Measurements from ENCODE around the gene CACHD1. TPM values are rescaled to one million over a fixed set of nuclear protein-coding genes. Genes with fewer than 3 reads are reported as not detected.
A peak's percentile ranks its signal among the peaks of the same experiment; 100 is the strongest.

CACHD1 gene
- total and polyA plus RNA-seq, 8 donors, result 1.4 to 22.8 (median 4.8) TPM

DNA sequence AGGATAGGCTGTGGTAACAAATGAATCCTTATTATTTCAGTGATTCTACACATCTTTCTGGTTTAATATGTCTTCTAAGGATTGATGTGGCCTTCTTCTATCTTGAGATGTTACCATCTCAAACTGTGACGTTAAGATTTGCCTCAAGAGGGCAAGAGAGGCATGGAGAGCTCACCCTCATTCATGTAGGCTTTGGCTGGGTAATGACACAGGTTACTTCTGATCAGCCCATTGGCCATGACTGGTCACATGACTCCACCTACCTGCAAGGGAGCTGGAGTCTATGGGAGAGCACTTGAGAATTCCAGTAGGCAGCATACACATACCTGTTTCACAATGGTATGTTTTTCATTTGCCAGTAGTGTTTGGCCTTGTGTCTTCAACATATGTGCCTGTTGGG, 30.0 kb downstream of the CACHD1 start:
- 78 to 92% (median 85%) methylated on average over 1 of the region's 1 CpG for WGBS, 5 donors
- H3K4me3 ChIP-seq, result no peak overlapping the region
- no peaks in the 10 kb centered on the region for H3K36me3 ChIP-seq
- no peaks in the 10 kb centered on the region for H3K27me3 ChIP-seq
- no peaks in the 10 kb centered on the region for H3K9me3 ChIP-seq
- DNase-seq, result no peak
- H3K27ac ChIP-seq, result no peak overlapping the region
- peaks cover 12 to 68% (median 45%) of the 10 kb centered on the region in 4 donors for H3K4me1 ChIP-seq
- TF ChIP-seq EP300 (IDR thresholded peaks at IDR 0.05) (no peak), POLR2A (IDR thresholded peaks at IDR 0.05) (no peak), POLR2AphosphoS5 (IDR thresholded peaks at IDR 0.05) (no peak)
- TF ChIP-seq, protein P1, sequence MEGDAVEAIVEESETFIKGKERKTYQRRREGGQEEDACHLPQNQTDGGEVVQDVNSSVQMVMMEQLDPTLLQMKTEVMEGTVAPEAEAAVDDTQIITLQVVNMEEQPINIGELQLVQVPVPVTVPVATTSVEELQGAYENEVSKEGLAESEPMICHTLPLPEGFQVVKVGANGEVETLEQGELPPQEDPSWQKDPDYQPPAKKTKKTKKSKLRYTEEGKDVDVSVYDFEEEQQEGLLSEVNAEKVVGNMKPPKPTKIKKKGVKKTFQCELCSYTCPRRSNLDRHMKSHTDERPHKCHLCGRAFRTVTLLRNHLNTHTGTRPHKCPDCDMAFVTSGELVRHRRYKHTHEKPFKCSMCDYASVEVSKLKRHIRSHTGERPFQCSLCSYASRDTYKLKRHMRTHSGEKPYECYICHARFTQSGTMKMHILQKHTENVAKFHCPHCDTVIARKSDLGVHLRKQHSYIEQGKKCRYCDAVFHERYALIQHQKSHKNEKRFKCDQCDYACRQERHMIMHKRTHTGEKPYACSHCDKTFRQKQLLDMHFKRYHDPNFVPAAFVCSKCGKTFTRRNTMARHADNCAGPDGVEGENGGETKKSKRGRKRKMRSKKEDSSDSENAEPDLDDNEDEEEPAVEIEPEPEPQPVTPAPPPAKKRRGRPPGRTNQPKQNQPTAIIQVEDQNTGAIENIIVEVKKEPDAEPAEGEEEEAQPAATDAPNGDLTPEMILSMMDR (IDR thresholded peaks at IDR 0.05), result no peak
- intact Hi-C loops (cut with DNase I; ENCODE audit: low total_unique reads), result no loop called here

DNA sequence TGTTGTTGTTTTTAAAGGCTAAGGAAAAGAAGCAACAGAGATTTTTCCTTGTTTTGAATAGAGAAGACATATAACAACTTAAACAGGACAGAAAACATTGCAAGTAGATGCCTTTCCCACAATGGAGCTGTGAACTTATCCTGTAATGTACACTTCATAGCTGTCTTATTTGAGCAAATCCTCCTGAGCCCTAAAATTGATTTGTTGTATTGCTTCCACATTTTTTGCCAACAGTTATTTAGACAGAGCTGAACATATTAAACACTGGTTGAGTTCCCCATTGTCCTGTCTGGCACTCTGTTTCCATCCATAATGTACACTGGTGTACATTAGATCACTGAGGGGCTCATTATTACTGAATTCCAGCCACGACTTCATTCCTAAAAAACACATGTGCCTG, 32.2 kb downstream of the CACHD1 start:
- WGBS, 5 donors, result 16 to 50% (median 39%) methylated on average over 1 of the region's 1 CpG
- Histone ChIP-seq H3K4me1 (peaks cover 15 to 64% (median 47%) of the 10 kb centered on the region in 4 donors), H3K36me3 (no peaks in the 10 kb centered on the region), H3K4me3 (no peak overlapping the region), H3K27ac (no peak overlapping the region), H3K9me3 (no peaks in the 10 kb centered on the region), H3K27me3 (no peaks in the 10 kb centered on the region)
- TF ChIP-seq, protein P1 (IDR thresholded peaks at IDR 0.05), result no peak
- no peak for TF ChIP-seq EP300 (IDR thresholded peaks at IDR 0.05)
- no peak for TF ChIP-seq POLR2AphosphoS5 (IDR thresholded peaks at IDR 0.05)
- TF ChIP-seq POLR2A (IDR thresholded peaks at IDR 0.05), result no peak
- intact Hi-C loops (cut with DNase I; ENCODE audit: low total_unique reads), result no loop called here
- DNase-seq, result no peak

DNA sequence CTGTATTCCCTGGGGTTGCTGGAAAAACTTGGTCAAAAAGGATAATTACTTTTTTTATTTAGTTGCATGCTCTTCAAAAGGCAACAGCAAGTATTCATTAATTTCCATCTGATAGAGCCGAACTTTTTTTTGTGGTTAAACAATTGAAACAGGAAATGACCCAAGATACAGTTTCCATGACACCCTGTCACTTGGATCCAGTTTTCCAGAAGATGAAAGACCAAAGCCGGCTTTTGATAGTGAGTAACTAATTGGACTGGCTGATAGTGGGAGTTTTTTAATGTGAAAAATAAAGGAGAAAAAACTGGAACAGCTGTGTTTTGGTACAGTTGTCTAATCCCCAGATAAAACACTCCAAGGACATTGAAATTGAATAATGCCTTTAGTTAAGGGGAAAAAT, 33.0 kb downstream of the CACHD1 start:
- TF ChIP-seq POLR2AphosphoS5 (IDR thresholded peaks at IDR 0.05), result no peak
- TF ChIP-seq, protein P1 (IDR thresholded peaks at IDR 0.05), result no peak
- intact Hi-C loops (cut with DNase I; ENCODE audit: low total_unique reads), result no loop called here
- Histone ChIP-seq H3K27ac (peak overlapping the region in 2 of 5 donors; percentile 7 to 44), H3K27me3 (no peaks in the 10 kb centered on the region), H3K4me3 (no peak overlapping the region), H3K4me1 (peaks cover 15 to 56% (median 39%) of the 10 kb centered on the region in 4 donors), H3K9me3 (no peaks in the 10 kb centered on the region), H3K36me3 (no peaks in the 10 kb centered on the region)
- WGBS, 5 donors, result 8 to 27% (median 18%) methylated on average over 2 of the region's 2 CpGs
- peak in 1 of 2 donors; percentile 74 for DNase-seq

DNA sequence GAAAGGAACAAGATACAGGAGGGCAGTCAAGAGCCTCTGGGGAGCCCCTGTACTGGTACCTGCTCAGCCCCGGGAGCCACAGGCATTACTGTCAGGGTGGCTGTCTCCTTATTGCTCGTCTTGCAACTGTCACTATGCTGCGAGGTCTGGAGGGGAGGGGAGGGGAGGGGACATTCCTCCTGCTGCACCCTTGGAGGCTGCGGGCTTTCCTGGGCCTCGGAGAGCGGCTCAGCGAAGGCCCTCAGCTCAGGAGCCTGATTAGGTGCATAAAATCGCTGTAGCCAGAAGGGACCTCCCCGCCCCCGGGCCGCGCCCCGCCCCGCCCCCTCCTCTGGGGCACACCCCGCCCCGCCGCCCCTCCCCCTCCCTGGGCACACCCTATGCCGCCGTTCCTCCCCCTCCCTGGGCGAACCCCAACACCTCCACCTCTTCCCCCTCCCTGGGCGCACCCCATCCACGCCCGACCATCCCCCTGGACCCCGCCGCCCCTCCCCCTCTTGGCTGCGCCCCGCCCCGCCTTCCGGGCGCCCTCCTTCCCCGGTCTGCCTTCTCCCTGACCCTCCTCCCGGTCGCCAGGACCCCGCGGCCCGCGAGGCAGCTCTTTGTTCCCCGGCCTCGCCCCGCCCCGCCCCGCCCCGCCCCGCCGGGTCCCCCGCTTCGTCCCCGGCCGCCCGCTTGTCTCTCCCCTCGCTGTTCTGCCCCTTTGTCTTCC, 35.5 kb downstream of the CACHD1 start:
- H3K27ac ChIP-seq, result peak overlapping the region; percentile 72 to 86 (median 81)
- TF ChIP-seq EP300 (IDR thresholded peaks at IDR 0.05) (no peak), POLR2AphosphoS5 (IDR thresholded peaks at IDR 0.05) (no peak)
- H3K36me3 ChIP-seq, result no peaks in the 10 kb centered on the region
- H3K4me1 ChIP-seq, result peaks cover 15 to 58% (median 35%) of the 10 kb centered on the region in 4 donors
- 1 to 2% (median 2%) methylated on average over 9 to 50 of the region's 51 CpGs for WGBS, 5 donors
- no peaks in the 10 kb centered on the region for H3K9me3 ChIP-seq
- H3K4me3 ChIP-seq, result peak overlapping the region; percentile 52 to 60 (median 55)
- DNase-seq, result peak; percentile 61 to 70
- no peaks in the 10 kb centered on the region for H3K27me3 ChIP-seq
- intact Hi-C loops (cut with DNase I; ENCODE audit: low total_unique reads), result no loop called here
